ENCODE data around the gene ABTB2. TPM values are rescaled to one million over a fixed set of nuclear protein-coding genes. Genes with fewer than 3 reads are reported as not detected.

ABTB2 gene
- total and polyA plus RNA-seq, 2 experiments from 2014 or later, result 12.4 to 14.3 TPM

GRCh38 chr11:34182921-34183685, 174.7 kb downstream of the ABTB2 start:
- WGBS (ENCODE audit: low lambda C conversion rate, missing lambda C conversion rate), result 96% methylated on average over 13 of the region's 13 CpGs
- Histone ChIP-seq H3K4me1 (ENCODE audit: insufficient read depth) (peaks cover 41% of the 10 kb centered on the region), H3K36me3 (replicated peaks; ENCODE audit: insufficient read depth, low read depth) (no peaks in the 10 kb centered on the region), H3K9me3 (ENCODE audit: low read depth) (no peaks in the 10 kb centered on the region), H3K27me3 (no peaks in the 10 kb centered on the region), H3K9me2 (replicated peaks; ENCODE audit: insufficient read depth) (no peaks in the 10 kb centered on the region), H3K4me3 (no peak overlapping the region), H2AFZ (no peak overlapping the region), H3K79me2 (no peaks in the 10 kb centered on the region), H3K27ac (no peak overlapping the region), H4K20me1 (ENCODE audit: insufficient read depth, poor library complexity, severe bottlenecking) (no peaks in the 10 kb centered on the region), H3K4me2 (no peak overlapping the region)
- no peak for DNase-seq (ENCODE audit: low spot score)
- TF ChIP-seq EZH2phosphoT487 (IDR thresholded peaks at IDR 0.05; ENCODE audit: low read depth, severe bottlenecking, unreplicated experiment), result no peak
- TF ChIP-seq EZH2 (IDR thresholded peaks at IDR 0.05; ENCODE audit: borderline replicate concordance), result no peak
- TF ChIP-seq CTCF (IDR thresholded peaks at IDR 0.05; ENCODE audit: poor library complexity), result no peak

DNA sequence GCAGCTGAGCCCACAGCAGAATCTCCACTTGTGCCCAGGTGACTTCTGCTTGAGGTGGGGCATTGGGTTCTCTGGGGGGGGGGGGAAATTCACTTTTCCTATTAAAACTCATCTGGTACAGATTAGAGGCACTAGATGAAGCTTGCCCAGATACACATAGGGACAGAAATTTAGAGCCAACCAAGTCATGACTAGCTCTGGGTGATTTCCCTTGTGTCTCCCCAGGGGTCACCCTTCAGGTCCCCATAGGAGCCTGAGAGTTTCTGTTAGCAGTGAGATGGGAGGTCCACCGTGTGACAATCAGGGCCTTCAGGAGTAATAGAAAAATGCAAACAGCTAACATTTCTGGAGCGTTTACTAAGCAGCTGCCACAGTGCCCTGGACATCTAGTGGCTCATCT, 175.4 kb downstream of the ABTB2 start:
- no peak overlapping the region for H2AFZ ChIP-seq
- 94% methylated on average over 2 of the region's 2 CpGs for WGBS (ENCODE audit: low lambda C conversion rate, missing lambda C conversion rate)
- H3K27me3 ChIP-seq, result no peaks in the 10 kb centered on the region
- no peak overlapping the region for H3K4me2 ChIP-seq
- no peaks in the 10 kb centered on the region for H4K20me1 ChIP-seq (ENCODE audit: insufficient read depth, poor library complexity, severe bottlenecking)
- TF ChIP-seq EZH2phosphoT487 (IDR thresholded peaks at IDR 0.05; ENCODE audit: low read depth, severe bottlenecking, unreplicated experiment), result no peak
- no peak for TF ChIP-seq CTCF (IDR thresholded peaks at IDR 0.05; ENCODE audit: poor library complexity)
- TF ChIP-seq EZH2 (IDR thresholded peaks at IDR 0.05; ENCODE audit: borderline replicate concordance), result no peak
- no peaks in the 10 kb centered on the region for H3K9me2 ChIP-seq (replicated peaks; ENCODE audit: insufficient read depth)
- peaks cover 39% of the 10 kb centered on the region for H3K4me1 ChIP-seq (ENCODE audit: insufficient read depth)
- H3K4me3 ChIP-seq, result no peak overlapping the region
- H3K36me3 ChIP-seq (replicated peaks; ENCODE audit: insufficient read depth, low read depth), result no peaks in the 10 kb centered on the region
- no peak overlapping the region for H3K27ac ChIP-seq
- no peaks in the 10 kb centered on the region for H3K9me3 ChIP-seq (ENCODE audit: low read depth)
- no peak for DNase-seq (ENCODE audit: low spot score)
- H3K79me2 ChIP-seq, result no peaks in the 10 kb centered on the region

DNA sequence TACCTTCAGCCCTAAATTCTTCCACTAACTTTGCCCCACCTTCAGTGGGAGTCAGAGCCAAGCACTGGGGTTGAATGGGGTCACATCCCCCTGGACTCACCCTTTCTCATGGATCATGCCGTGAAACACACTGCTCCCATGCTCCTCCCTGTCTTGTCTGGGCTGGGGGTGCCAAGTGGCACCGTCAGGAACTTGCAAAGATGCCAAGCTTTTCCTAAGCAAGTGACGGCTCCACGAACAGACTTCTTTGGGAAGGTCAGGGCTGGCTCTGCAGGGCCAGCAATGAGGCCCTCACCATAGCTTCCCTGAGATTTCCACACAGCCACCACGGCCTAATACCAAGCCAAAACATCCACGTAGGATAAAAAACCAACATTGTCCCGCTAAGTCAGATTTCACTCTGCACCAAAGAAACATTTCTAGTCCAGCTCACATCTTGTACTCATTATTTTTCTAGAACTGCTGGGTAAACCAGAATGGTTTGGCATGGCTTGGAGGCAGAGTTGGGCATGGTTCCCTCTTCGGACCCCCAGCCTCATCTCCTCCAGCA, 175.9 kb downstream of the ABTB2 start:
- Histone ChIP-seq H2AFZ (no peak overlapping the region), H3K36me3 (replicated peaks; ENCODE audit: insufficient read depth, low read depth) (no peaks in the 10 kb centered on the region), H3K4me2 (no peak overlapping the region), H3K79me2 (no peaks in the 10 kb centered on the region), H3K9me3 (ENCODE audit: low read depth) (no peaks in the 10 kb centered on the region), H4K20me1 (ENCODE audit: insufficient read depth, poor library complexity, severe bottlenecking) (no peaks in the 10 kb centered on the region), H3K4me1 (ENCODE audit: insufficient read depth) (peaks cover 39% of the 10 kb centered on the region), H3K4me3 (no peak overlapping the region), H3K27ac (no peak overlapping the region), H3K9me2 (replicated peaks; ENCODE audit: insufficient read depth) (no peaks in the 10 kb centered on the region), H3K27me3 (no peaks in the 10 kb centered on the region)
- 92% methylated on average over 8 of the region's 8 CpGs for WGBS (ENCODE audit: low lambda C conversion rate, missing lambda C conversion rate)
- DNase-seq (ENCODE audit: low spot score), result no peak
- TF ChIP-seq EZH2phosphoT487 (IDR thresholded peaks at IDR 0.05; ENCODE audit: low read depth, severe bottlenecking, unreplicated experiment), result no peak
- no peak for TF ChIP-seq EZH2 (IDR thresholded peaks at IDR 0.05; ENCODE audit: borderline replicate concordance)
- no peak for TF ChIP-seq CTCF (IDR thresholded peaks at IDR 0.05; ENCODE audit: poor library complexity)
